ENCODE data around the gene KRT73. TPM values are rescaled to one million over a fixed set of nuclear protein-coding genes. Genes with fewer than 3 reads are reported as not detected.

Gene KRT73
- total RNA-seq (0.11 TPM), polyA plus RNA-seq (not detected)

GRCh38 chr12:52618216-52618615 is at the start of gene KRT73:
TSS of gene KRT73 (minus strand) at chr12:52618559. CDS start at chr12:52618524, 35 bp downstream.
- DNase-seq (ENCODE audit: extremely low spot score) = no peak
- Histone ChIP-seq H3K36me3 (ENCODE audit: insufficient read depth) (no peaks in the 10 kb centered on the region), H3K4me1 (ENCODE audit: insufficient read depth) (no peaks in the 10 kb centered on the region), H3K27ac (ENCODE audit: low read depth) (no peak within 1 kb of the TSS), H3K4me3 (ENCODE audit: low read depth, low read length) (no peak within 1 kb of the TSS)
- WGBS = 91% methylated on average over 14 of the region's 14 CpGs

GRCh38 chr12:52667931-52668330 is 49.6 kb upstream of the KRT73 start:
- no peak for DNase-seq (ENCODE audit: extremely low spot score)
- H3K4me3 ChIP-seq (ENCODE audit: low read depth, low read length) = no peak overlapping the region
- 83% methylated on average over 7 of the region's 7 CpGs for WGBS
- no peaks in the 10 kb centered on the region for H3K36me3 ChIP-seq (ENCODE audit: insufficient read depth)
- no peak overlapping the region for H3K27ac ChIP-seq (ENCODE audit: low read depth)
- no peaks in the 10 kb centered on the region for H3K4me1 ChIP-seq (ENCODE audit: insufficient read depth)

GRCh38 chr12:52667509-52667908 is 49.1 kb upstream of the KRT73 start:
- no peaks in the 10 kb centered on the region for H3K36me3 ChIP-seq (ENCODE audit: insufficient read depth)
- no peaks in the 10 kb centered on the region for H3K4me1 ChIP-seq (ENCODE audit: insufficient read depth)
- no peak overlapping the region for H3K4me3 ChIP-seq (ENCODE audit: low read depth, low read length)
- no peak overlapping the region for H3K27ac ChIP-seq (ENCODE audit: low read depth)
- no peak for DNase-seq (ENCODE audit: extremely low spot score)
- 73% methylated on average over 9 of the region's 9 CpGs for WGBS

- H3K4me3 ChIP-seq (ENCODE audit: low read depth, low read length) = no peak overlapping the region
- no peaks in the 10 kb centered on the region for H3K36me3 ChIP-seq (ENCODE audit: insufficient read depth)
- no peak for DNase-seq (ENCODE audit: extremely low spot score)
- no peak overlapping the region for H3K27ac ChIP-seq (ENCODE audit: low read depth)
- no peaks in the 10 kb centered on the region for H3K4me1 ChIP-seq (ENCODE audit: insufficient read depth)
- 90% methylated on average over 3 of the region's 3 CpGs for WGBS
These were observed 48.1 kb upstream of the KRT73 start for GRCh38 chr12:52666471-52666870.

- Histone ChIP-seq H3K36me3 (ENCODE audit: insufficient read depth) (no peaks in the 10 kb centered on the region), H3K4me1 (ENCODE audit: insufficient read depth) (no peaks in the 10 kb centered on the region)
- DNase-seq (ENCODE audit: extremely low spot score) = no peak
These were observed 45.1 kb upstream of the KRT73 start for GRCh38 chr12:52663420-52663819.

GRCh38 chr12:52662918-52663229 is 44.5 kb upstream of the KRT73 start:
- Histone ChIP-seq H3K27ac (ENCODE audit: low read depth) (no peak overlapping the region), H3K4me3 (ENCODE audit: low read depth, low read length) (no peak overlapping the region), H3K36me3 (ENCODE audit: insufficient read depth) (no peaks in the 10 kb centered on the region), H3K4me1 (ENCODE audit: insufficient read depth) (no peaks in the 10 kb centered on the region)
- no peak for DNase-seq (ENCODE audit: extremely low spot score)

More at GRCh38 chr12:52663420-52663819, 45.1 kb upstream of the KRT73 start:
- no peak overlapping the region for H3K27ac ChIP-seq (ENCODE audit: low read depth)
- H3K4me3 ChIP-seq (ENCODE audit: low read depth, low read length) = no peak overlapping the region

- 85% methylated on average over 10 of the region's 10 CpGs for WGBS
- H3K4me3 ChIP-seq (ENCODE audit: low read depth, low read length) = no peak overlapping the region
- no peak overlapping the region for H3K27ac ChIP-seq (ENCODE audit: low read depth)
- no peaks in the 10 kb centered on the region for H3K4me1 ChIP-seq (ENCODE audit: insufficient read depth)
- no peaks in the 10 kb centered on the region for H3K36me3 ChIP-seq (ENCODE audit: insufficient read depth)
- DNase-seq (ENCODE audit: extremely low spot score) = no peak
These were observed 43.9 kb upstream of the KRT73 start for GRCh38 chr12:52662093-52662917.

- WGBS = 89% methylated on average over 3 of the region's 3 CpGs
- Histone ChIP-seq H3K27ac (ENCODE audit: low read depth) (no peak overlapping the region), H3K4me1 (ENCODE audit: insufficient read depth) (no peaks in the 10 kb centered on the region), H3K4me3 (ENCODE audit: low read depth, low read length) (no peak overlapping the region), H3K36me3 (ENCODE audit: insufficient read depth) (no peaks in the 10 kb centered on the region)
- no peak for DNase-seq (ENCODE audit: extremely low spot score)
These were observed 43.3 kb upstream of the KRT73 start for GRCh38 chr12:52661668-52662067.

GRCh38 chr12:52660934-52661499 is 42.7 kb upstream of the KRT73 start:
- DNase-seq (ENCODE audit: extremely low spot score) = no peak
- H3K4me3 ChIP-seq (ENCODE audit: low read depth, low read length) = no peak overlapping the region
- H3K4me1 ChIP-seq (ENCODE audit: insufficient read depth) = no peaks in the 10 kb centered on the region
- H3K36me3 ChIP-seq (ENCODE audit: insufficient read depth) = no peaks in the 10 kb centered on the region
- 82% methylated on average over 3 of the region's 3 CpGs for WGBS
- H3K27ac ChIP-seq (ENCODE audit: low read depth) = no peak overlapping the region

- no peaks in the 10 kb centered on the region for H3K36me3 ChIP-seq (ENCODE audit: insufficient read depth)
- no peak overlapping the region for H3K27ac ChIP-seq (ENCODE audit: low read depth)
- no peak overlapping the region for H3K4me3 ChIP-seq (ENCODE audit: low read depth, low read length)
- 76% methylated on average over 4 of the region's 4 CpGs for WGBS
- H3K4me1 ChIP-seq (ENCODE audit: insufficient read depth) = no peaks in the 10 kb centered on the region
- no peak for DNase-seq (ENCODE audit: extremely low spot score)
These were observed 41.6 kb upstream of the KRT73 start for GRCh38 chr12:52659951-52660350.

- no peaks in the 10 kb centered on the region for H3K4me1 ChIP-seq (ENCODE audit: insufficient read depth)
- H3K27ac ChIP-seq (ENCODE audit: low read depth) = no peak overlapping the region
- DNase-seq (ENCODE audit: extremely low spot score) = no peak
- no peak overlapping the region for H3K4me3 ChIP-seq (ENCODE audit: low read depth, low read length)
- 61% methylated on average over 7 of the region's 7 CpGs for WGBS
- no peaks in the 10 kb centered on the region for H3K36me3 ChIP-seq (ENCODE audit: insufficient read depth)
These were observed 41.0 kb upstream of the KRT73 start for GRCh38 chr12:52659395-52659794.

GRCh38 chr12:52658196-52658595 is 39.8 kb upstream of the KRT73 start:
- DNase-seq (ENCODE audit: extremely low spot score) = no peak
- 84% methylated on average over 4 of the region's 4 CpGs for WGBS
- Histone ChIP-seq H3K36me3 (ENCODE audit: insufficient read depth) (no peaks in the 10 kb centered on the region), H3K4me3 (ENCODE audit: low read depth, low read length) (no peak overlapping the region), H3K4me1 (ENCODE audit: insufficient read depth) (no peaks in the 10 kb centered on the region), H3K27ac (ENCODE audit: low read depth) (no peak overlapping the region)

- DNase-seq (ENCODE audit: extremely low spot score) = no peak
- 94% methylated on average over 6 of the region's 6 CpGs for WGBS
These were observed 39.0 kb upstream of the KRT73 start for GRCh38 chr12:52657250-52657902.

GRCh38 chr12:52656616-52657015 is 38.3 kb upstream of the KRT73 start:
- Histone ChIP-seq H3K4me1 (ENCODE audit: insufficient read depth) (no peaks in the 10 kb centered on the region), H3K4me3 (ENCODE audit: low read depth, low read length) (no peak overlapping the region), H3K36me3 (ENCODE audit: insufficient read depth) (no peaks in the 10 kb centered on the region), H3K27ac (ENCODE audit: low read depth) (no peak overlapping the region)
- DNase-seq (ENCODE audit: extremely low spot score) = no peak
- 82% methylated on average over 4 of the region's 4 CpGs for WGBS

More at GRCh38 chr12:52657250-52657902, 39.0 kb upstream of the KRT73 start:
- Histone ChIP-seq H3K4me1 (ENCODE audit: insufficient read depth) (no peaks in the 10 kb centered on the region), H3K36me3 (ENCODE audit: insufficient read depth) (no peaks in the 10 kb centered on the region), H3K4me3 (ENCODE audit: low read depth, low read length) (no peak overlapping the region), H3K27ac (ENCODE audit: low read depth) (no peak overlapping the region)
